ENCODE results near the gene BBS1.
"Not testable (repeated sequence)": the region's sequence is repeated elsewhere in the genome, so short reads cannot be mapped to it uniquely, and the experiment has no call there.

BBS1 gene

GRCh38 chr11:66510271-66510989 lies at the start of gene BBS1:
BBS1 (plus strand) TSS chr11:66510635; CDS start chr11:66510660, 25 bp downstream.
- peak; percentile 49 to 73 for DNase-seq (ENCODE audit: low read depth in 2 of 2)

GRCh38 chr11:66462010-66462409 lies 48.4 kb upstream of the BBS1 start:
- DNase-seq (ENCODE audit: low read depth in 2 of 2) = no peak

DNA sequence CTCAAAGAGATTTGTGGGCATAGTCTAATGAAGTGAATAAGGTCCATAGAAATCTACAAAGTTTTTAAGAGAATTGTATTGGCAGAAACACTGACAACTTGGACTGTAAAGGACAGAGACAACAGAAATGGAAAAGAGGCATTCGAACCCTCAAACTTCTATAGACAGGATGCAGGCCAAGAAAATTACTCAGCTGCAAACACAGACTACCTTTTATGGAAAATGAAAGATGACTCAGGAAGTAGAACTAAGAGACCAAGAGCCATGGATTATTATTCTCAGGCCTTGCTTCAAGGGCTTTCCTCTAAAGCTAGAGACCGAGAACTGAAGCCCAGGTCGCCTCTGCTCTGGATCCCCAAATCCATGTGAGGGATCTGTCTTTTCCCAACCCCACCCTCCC lies 47.5 kb upstream of the BBS1 start:
- no peak for DNase-seq (ENCODE audit: low read depth in 2 of 2)

DNA sequence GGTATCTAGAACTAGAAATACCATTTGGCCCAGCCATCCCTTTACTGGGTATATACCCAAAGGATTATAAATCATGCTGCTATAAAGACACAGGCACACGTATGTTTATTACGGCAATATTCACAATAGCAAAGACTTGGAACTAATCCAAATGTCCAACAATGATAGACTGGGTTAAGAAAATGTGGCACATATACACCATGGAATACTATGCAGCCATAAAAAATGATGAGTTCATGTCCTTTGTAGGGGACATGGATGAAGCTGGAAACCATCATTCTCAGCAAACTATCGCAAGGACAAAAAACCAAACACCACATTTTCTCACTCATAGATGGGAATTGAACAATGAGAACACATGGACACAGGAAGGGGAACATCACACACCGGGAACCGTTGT lies 46.3 kb upstream of the BBS1 start:
- not testable (repeated sequence) for DNase-seq (ENCODE audit: low read depth in 2 of 2)

GRCh38 chr11:66464916-66465315 lies 45.5 kb upstream of the BBS1 start:
- no peak for DNase-seq (ENCODE audit: low read depth in 2 of 2)

DNA sequence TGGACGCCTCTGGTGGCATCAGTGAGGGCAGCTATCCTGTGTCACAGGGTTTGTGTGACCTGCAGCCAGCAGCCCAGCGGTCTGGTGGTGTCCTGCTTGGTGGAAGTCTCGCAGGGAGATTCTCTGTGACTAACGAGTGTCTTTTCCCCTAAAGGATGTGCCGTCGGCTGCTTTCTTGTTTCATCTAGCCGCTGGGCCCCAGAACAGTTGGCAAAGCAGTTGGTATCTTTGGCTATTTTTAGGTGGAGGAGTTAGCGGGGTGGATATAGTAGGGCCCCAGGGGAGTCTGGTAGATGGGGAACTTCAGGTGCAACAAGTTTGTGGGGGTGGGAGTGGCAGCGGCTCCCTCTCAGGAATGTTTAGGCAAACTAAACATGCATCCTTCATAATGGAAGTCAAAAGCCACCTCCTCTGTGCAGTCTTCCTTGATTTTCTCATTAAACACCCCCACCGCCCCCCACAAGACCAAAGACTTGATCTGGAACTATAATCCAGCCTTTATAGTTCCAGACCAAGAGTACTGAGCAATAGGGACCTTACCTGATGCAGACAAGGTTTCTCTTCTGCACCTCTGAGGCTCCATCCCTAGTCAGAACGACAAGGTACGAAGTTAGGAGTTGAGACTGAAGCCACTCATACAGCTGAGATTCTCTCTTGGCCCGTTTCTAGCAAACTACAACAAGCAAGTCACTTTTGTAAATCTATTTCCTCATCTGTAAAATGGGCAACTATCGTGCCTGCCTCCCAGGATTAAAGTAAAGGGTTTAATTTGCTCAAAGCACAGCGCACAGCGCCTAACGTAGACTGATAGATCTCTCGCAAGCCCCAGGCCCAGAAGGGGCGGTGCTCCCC lies 44.8 kb upstream of the BBS1 start:
- DNase-seq (ENCODE audit: low read depth in 2 of 2) = no peak

GRCh38 chr11:66466225-66467033 lies 44.0 kb upstream of the BBS1 start, which contains the start of gene PELI3:
PELI3 (plus strand) TSS chr11:66466905; CDS start chr11:66468129, 1,224 bp downstream.
- peak; percentile 87 for DNase-seq (ENCODE audit: low read depth in 2 of 2)

GRCh38 chr11:66467034-66467659 lies 43.3 kb upstream of the BBS1 start:
- DNase-seq (ENCODE audit: low read depth in 2 of 2) = no peak

GRCh38 chr11:66467756-66468155 lies 42.7 kb upstream of the BBS1 start:
- DNase-seq (ENCODE audit: low read depth in 2 of 2) = no peak

DNA sequence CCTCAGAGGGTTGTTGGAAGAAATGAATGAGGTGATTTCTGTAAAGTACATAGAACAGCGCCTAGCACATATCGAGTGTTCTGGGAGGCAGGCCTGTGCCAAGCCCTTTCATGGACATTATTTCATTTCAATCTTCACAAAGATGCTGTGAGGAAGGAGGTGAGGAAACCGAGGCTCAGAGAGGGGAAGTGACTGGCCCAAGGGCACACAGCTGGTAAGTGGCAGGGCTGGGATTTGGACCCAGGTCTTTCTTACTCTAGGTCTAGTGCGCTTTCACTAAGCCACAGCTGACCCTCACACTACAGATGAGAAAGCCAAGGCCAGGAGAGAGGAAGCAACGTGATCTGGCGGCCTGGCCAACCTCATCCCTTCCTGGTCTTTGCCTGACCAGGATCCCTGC lies 41.7 kb upstream of the BBS1 start:
- DNase-seq (ENCODE audit: low read depth in 2 of 2) = no peak

GRCh38 chr11:66469441-66469840 lies 41.0 kb upstream of the BBS1 start:
- DNase-seq (ENCODE audit: low read depth in 2 of 2) = no peak

DNA sequence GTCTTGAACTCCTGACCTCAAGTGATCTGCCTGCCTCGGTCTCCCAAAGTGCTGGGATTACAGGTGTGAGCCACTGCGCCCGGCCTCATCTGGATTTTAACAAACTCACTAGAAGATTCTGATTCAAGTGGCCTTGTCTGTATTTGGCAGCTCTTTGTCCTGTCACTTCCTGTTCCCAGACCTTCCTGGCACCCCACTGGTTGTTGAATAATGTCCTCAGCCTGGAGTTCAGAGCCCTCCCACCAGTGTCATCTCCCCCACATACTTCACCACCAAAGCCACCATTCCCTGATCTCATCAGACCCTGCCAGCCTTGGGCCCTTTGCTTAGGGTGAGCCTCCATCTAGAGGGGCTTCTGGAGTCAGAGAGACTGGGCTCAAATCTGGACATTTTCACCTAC lies 40.4 kb upstream of the BBS1 start:
- DNase-seq (ENCODE audit: low read depth in 2 of 2) = no peak

DNA sequence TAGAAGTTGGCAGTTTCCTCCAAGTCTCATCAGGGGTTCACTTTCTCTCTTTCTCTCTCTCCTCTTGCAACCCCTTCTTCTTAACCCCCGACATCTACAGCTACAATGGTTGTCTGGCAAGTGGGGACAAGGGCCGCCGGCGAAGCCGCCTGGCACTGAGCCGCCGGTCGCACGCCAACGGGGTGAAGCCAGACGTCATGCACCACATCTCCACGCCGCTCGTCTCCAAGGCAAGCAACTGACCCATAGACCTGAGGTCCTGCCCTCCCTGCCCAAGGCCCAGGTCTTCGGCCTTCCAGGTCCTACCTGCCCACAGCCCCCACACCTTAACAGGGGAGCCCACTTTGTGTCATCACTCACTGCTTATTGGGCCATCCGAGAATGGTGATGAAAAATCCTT lies 39.3 kb upstream of the BBS1 start:
- DNase-seq (ENCODE audit: low read depth in 2 of 2) = no peak

- DNase-seq (ENCODE audit: low read depth in 2 of 2) = no peak
These were observed 38.4 kb upstream of the BBS1 start for GRCh38 chr11:66472054-66472453.

DNA sequence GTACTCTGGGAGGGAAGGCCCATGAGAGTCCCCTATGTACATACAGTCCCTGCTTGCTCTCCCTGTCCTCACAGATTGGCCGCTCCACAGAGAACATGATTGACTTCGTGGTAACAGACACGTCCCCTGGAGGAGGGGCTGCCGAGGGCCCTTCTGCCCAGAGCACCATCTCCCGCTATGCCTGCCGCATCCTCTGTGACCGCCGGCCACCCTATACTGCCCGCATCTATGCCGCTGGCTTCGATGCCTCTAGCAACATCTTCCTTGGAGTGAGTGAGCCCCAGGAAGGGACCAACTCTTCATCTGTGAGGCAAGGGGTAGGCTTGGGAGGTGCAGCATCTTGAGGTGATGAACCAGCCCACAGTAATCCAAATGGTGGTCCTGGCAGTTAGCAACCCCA lies 37.3 kb upstream of the BBS1 start:
- no peak for DNase-seq (ENCODE audit: low read depth in 2 of 2)

GRCh38 chr11:66473608-66474515 lies 36.6 kb upstream of the BBS1 start:
- DNase-seq (ENCODE audit: low read depth in 2 of 2) = no peak

DNA sequence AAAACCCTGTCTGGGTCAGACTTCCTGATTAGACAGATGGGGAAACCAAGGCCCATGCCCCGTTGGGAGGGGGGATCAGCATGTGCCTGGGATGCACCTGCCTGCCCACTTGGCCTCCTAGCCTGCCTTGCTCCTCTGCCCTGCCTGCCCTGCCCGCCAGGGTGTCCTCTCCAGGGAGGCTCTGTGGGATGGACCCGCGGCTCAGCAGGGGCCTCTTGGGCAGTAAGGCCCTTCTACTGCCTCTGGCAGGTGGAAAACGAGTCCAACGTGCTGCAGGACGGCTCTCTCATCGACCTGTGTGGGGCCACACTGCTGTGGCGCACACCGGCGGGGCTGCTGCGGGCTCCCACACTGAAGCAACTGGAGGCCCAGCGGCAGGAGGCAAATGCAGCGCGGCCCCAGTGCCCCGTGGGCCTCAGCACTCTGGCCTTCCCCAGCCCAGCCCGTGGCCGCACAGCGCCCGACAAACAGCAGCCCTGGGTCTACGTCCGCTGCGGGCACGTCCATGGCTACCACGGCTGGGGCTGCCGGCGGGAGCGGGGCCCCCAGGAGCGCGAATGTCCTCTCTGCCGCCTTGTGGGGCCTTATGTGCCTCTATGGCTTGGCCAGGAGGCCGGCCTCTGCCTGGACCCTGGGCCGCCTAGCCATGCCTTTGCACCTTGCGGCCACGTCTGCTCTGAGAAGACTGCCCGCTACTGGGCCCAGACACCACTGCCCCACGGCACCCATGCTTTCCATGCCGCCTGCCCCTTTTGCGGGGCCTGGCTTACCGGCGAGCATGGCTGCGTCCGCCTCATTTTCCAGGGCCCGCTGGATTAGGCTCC lies 34.9 kb upstream of the BBS1 start:
- DNase-seq (ENCODE audit: low read depth in 2 of 2) = no peak

DNA sequence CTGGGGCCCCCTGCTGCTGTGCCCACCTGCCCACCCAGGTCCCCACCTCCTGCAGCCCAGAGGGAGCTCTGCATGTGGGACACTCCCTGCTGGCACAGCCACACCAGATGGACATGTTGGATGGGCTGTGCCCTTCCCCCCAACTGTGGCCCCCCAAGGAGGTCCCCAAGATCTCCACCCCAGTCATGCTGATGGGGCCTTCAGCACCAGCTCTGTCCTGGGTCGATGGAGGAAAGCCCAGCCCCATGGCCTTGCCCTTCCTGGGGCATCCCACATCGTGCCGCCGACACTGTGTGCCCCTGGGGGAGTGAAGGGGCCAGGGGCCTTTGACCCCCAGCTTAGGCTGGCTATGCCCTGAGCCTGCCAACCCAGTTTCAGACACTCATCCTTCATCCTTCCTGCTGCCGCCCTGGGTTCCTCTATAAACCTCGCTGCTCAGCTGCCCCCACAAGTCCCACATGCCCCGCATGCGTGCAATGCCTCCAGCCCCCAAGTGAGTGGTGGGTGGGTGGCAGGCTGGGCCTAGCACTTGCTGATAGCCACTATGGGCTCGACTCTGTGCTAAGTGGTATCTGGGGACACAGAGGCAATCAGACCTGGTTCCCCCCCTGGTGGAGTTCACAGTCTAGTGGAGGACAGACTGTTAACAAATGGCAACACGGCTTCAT lies 34.1 kb upstream of the BBS1 start:
- DNase-seq (ENCODE audit: low read depth in 2 of 2) = no peak

- no peak for DNase-seq (ENCODE audit: low read depth in 2 of 2)
These were observed 33.6 kb upstream of the BBS1 start for GRCh38 chr11:66476841-66477251.

All from stimulated activated CD8-positive, alpha-beta memory T cell treated with anti-CD3 and anti-CD28 coated beads, Interleukin-7, amount 100 ng/mL, for 4 hours (primary cell).